ENCODE results near the gene GTF3C5. TPM values are rescaled to one million over a fixed set of nuclear protein-coding genes. Genes with fewer than 3 reads are reported as not detected.

Gene GTF3C5
- polyA plus RNA-seq, 1 experiment, result 36.4 TPM

GRCh38 chr9:133009906-133010582, 20.8 kb upstream of the GTF3C5 start:
- peaks cover 10% of the 10 kb centered on the region for H3K27me3 ChIP-seq (ENCODE audit: control insufficient read depth, insufficient read depth, low read length)
- ChIA-PET CTCF (interaction anchor here (0.6 to 5.0 kb wide), 2 partner anchors 13 to 25 kb away, joined by 5 to 37 read pairs; no protein-coding TSS in a partner anchor), POLR2A (no interaction called here)
- no peak overlapping the region for H3K4me3 ChIP-seq (ENCODE audit: low read depth, low read length)
- H3K9me3 ChIP-seq (ENCODE audit: control insufficient read depth, insufficient read depth, low read length), result peaks cover 3% of the 10 kb centered on the region; the same call in 1 of the 2 replicates
- TF ChIP-seq CTCF (IDR thresholded peaks at IDR 0.05; ENCODE audit: low read depth, low read length), result no peak
- no peak overlapping the region for H3K27ac ChIP-seq (ENCODE audit: low read depth, low read length)
- DNase-seq (ENCODE audit: low read depth, low spot score), result no peak

GRCh38 chr9:133014696-133015095, 16.1 kb upstream of the GTF3C5 start:
- no peak overlapping the region for H3K27ac ChIP-seq (ENCODE audit: low read depth, low read length)
- no peak for DNase-seq (ENCODE audit: low read depth, low spot score)
- ChIA-PET POLR2A (no interaction called here), CTCF (interaction anchor here (1.0 to 5.0 kb wide), 2 partner anchors 9 to 36 kb away, joined by 3 to 37 read pairs; partner anchors contain the start of gene GFI1B)
- no peak for TF ChIP-seq CTCF (IDR thresholded peaks at IDR 0.05; ENCODE audit: low read depth, low read length)
- H3K27me3 ChIP-seq (ENCODE audit: control insufficient read depth, insufficient read depth, low read length), result peaks cover 5% of the 10 kb centered on the region
- no peak overlapping the region for H3K4me3 ChIP-seq (ENCODE audit: low read depth, low read length)
- peaks cover 3% of the 10 kb centered on the region; the same call in 1 of the 2 replicates for H3K9me3 ChIP-seq (ENCODE audit: control insufficient read depth, insufficient read depth, low read length)

GRCh38 chr9:133023117-133023890, 7.5 kb upstream of the GTF3C5 start:
- H3K4me3 ChIP-seq (ENCODE audit: low read depth, low read length), result no peak overlapping the region
- no peak overlapping the region for H3K27ac ChIP-seq (ENCODE audit: low read depth, low read length)
- POLR2A ChIA-PET, result no interaction called here
- no peak for DNase-seq (ENCODE audit: low read depth, low spot score)
- CTCF ChIA-PET, result interaction anchor here (0.6 to 4.1 kb wide), 14 partner anchors 9 to 121 kb away, joined by 3 to 57 read pairs (median 6); partner anchors contain the start of gene GTF3C5
- no peaks in the 10 kb centered on the region for H3K27me3 ChIP-seq (ENCODE audit: control insufficient read depth, insufficient read depth, low read length)
- H3K9me3 ChIP-seq (ENCODE audit: control insufficient read depth, insufficient read depth, low read length), result no peaks in the 10 kb centered on the region; the same call in 1 of the 2 replicates
- no peak for TF ChIP-seq CTCF (IDR thresholded peaks at IDR 0.05; ENCODE audit: low read depth, low read length)

GRCh38 chr9:133026426-133026825, 4.4 kb upstream of the GTF3C5 start:
- TF ChIP-seq CTCF (IDR thresholded peaks at IDR 0.05; ENCODE audit: low read depth, low read length), result no peak
- Histone ChIP-seq H3K27me3 (ENCODE audit: control insufficient read depth, insufficient read depth, low read length) (no peaks in the 10 kb centered on the region), H3K4me3 (ENCODE audit: low read depth, low read length) (no peak overlapping the region), H3K9me3 (ENCODE audit: control insufficient read depth, insufficient read depth, low read length) (no peaks in the 10 kb centered on the region; the same call in 1 of the 2 replicates), H3K27ac (ENCODE audit: low read depth, low read length) (no peak overlapping the region)
- DNase-seq (ENCODE audit: low read depth, low spot score), result no peak
- CTCF ChIA-PET, result interaction anchor here (1.3 kb wide), 1 partner anchor 118 kb away, joined by 7 read pairs; no protein-coding TSS in a partner anchor
- POLR2A ChIA-PET, result no interaction called here
